Epidermal melanocyte (primary cell): ENCODE measurements around the gene GAS6.

Experiments used
- DNase-seq: peaks from one replicate; pipeline ENCODE4 v3.0.0; 2011; ENCODE audit warnings: low spot score; ENCODE audit not compliant: insufficient read length

The GAS6 gene

GRCh38 chr13:113887700-113888201 lies 23.9 kb upstream of the GAS6 start:
- DNase-seq, result no peak

- DNase-seq, result no peak
Observed at GRCh38 chr13:113886561-113887112, 22.8 kb upstream of the GAS6 start.

GRCh38 chr13:113884821-113885220 lies 20.9 kb upstream of the GAS6 start:
- no peak for DNase-seq

GRCh38 chr13:113883921-113884804 lies 20.3 kb upstream of the GAS6 start:
- DNase-seq, result no peak

- no peak for DNase-seq
Observed at GRCh38 chr13:113883314-113883811, 19.5 kb upstream of the GAS6 start.

GRCh38 chr13:113882716-113883115 lies 18.8 kb upstream of the GAS6 start:
- DNase-seq, result no peak

- no peak for DNase-seq
Observed at GRCh38 chr13:113882267-113882630, 18.4 kb upstream of the GAS6 start.

- no peak for DNase-seq
Observed at GRCh38 chr13:113881614-113882266, 17.9 kb upstream of the GAS6 start.

GRCh38 chr13:113880651-113881611 lies 17.1 kb upstream of the GAS6 start:
- DNase-seq, result no peak

- no peak for DNase-seq
Observed at GRCh38 chr13:113879494-113880360, 15.9 kb upstream of the GAS6 start.

- no peak for DNase-seq
Observed at GRCh38 chr13:113879017-113879416, 15.1 kb upstream of the GAS6 start.

- DNase-seq, result no peak
Observed at GRCh38 chr13:113877149-113877990, 13.5 kb upstream of the GAS6 start.

- DNase-seq, result no peak
Observed at GRCh38 chr13:113876346-113877148, 12.7 kb upstream of the GAS6 start.

GRCh38 chr13:113875837-113876281 lies 12.0 kb upstream of the GAS6 start:
- no peak for DNase-seq

- no peak for DNase-seq
Observed at GRCh38 chr13:113875429-113875815, 11.5 kb upstream of the GAS6 start.

- DNase-seq, result no peak
Observed at GRCh38 chr13:113874579-113875428, 10.9 kb upstream of the GAS6 start.

- no peak for DNase-seq
Observed at GRCh38 chr13:113874177-113874576, 10.3 kb upstream of the GAS6 start.
